GM12878 (cell line): Measurements from ENCODE around the gene HSPB6.

ENCODE experiments used
- ESRRA ChIP-seq: IDR thresholded peaks from 2 replicates; pipeline ENCODE4 v1.6.1; 2012; ENCODE audit warnings: mild to moderate bottlenecking, low read length, improper control_type of control experiment
- EZH2 ChIP-seq: IDR thresholded peaks from 2 replicates; pipeline ENCODE4 v1.6.1; 2012; ENCODE audit warnings: low read depth, mild to moderate bottlenecking, control low read depth, inconsistent platforms, low read length, borderline replicate concordance; ENCODE audit not compliant: control insufficient read depth
- FOXM1 ChIP-seq: IDR thresholded peaks from 2 replicates; pipeline ENCODE4 v1.6.1; 2012; ENCODE audit warnings: low read depth, mild to moderate bottlenecking, inconsistent platforms, low read length, moderate library complexity
- JUND ChIP-seq: IDR thresholded peaks from 2 replicates; pipeline ENCODE4 v1.6.1; 2012; ENCODE audit warnings: low read depth, mild to moderate bottlenecking, low read length, improper control_type of control experiment, moderate library complexity
- RAD21 ChIP-seq: IDR thresholded peaks from 2 replicates; pipeline ENCODE4 v1.6.1; 2011; ENCODE audit warnings: mild to moderate bottlenecking, low read depth, low read length, moderate library complexity; ENCODE audit not compliant: insufficient read depth
- TAF1 ChIP-seq: IDR thresholded peaks from 2 replicates; pipeline ENCODE4 v1.6.1; 2011; ENCODE audit warnings: mild to moderate bottlenecking, low read depth, low read length, borderline replicate concordance
- TF ChIP-seq, protein P1 (sequence below): fragments of 450-650 bp; formaldehyde crosslinking; IDR thresholded peaks from 2 replicates; pipeline ENCODE4 v1.4.0; 2020; ENCODE audit warnings: mild to moderate bottlenecking, moderate library complexity
- TF ChIP-seq, protein P2 (sequence below): IDR thresholded peaks from 2 replicates; pipeline ENCODE4 v1.6.1; 2011; ENCODE audit warnings: low read depth, low read length, improper control_type of control experiment, borderline replicate concordance

DNA sequence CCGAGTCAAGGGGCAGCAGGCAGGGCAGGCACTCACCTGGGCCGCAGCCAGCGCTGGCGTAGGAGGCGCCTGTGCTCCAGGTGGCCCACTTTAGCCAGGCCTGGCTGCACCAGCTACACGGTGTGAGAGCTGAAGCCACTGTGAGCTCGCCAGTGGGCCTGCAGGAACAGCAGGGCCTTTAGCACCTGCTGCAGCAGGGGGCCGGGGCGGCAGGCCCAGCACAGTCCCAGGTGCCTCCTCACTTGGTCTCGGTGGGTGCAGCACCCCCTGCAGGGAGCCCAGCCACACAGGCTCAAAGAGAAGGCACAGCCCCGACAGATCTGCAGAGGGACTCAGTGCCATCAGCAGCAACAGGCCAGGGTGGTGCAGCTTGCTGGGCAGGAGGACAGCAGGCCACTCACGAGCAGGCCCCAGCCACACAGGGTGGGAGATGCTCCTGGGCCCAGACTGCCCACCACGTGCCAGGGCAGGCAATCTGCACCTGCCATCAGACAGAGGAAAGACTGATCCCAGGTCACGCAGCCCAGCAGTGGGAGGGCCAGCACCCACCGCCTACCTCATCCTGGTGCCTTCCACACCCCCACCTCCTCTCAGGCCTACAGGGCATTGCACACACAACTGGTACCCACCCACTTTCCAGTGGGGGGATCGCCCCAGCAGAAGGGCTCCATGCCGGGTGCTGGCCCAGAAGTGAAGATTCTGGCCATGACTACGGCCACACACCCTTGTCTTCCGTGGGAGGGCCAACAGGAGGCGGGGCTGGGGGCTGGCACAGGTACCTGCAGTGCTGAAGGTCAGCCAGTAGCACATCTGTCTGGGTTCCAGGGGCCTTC, 34.4 kb upstream of the HSPB6 start:
- TF ChIP-seq TAF1 (no peak), JUND (no peak), EZH2 (no peak), RAD21 (peak; percentile 26; the same call in 1 of the 2 replicates), FOXM1 (no peak), ESRRA (no peak)
- TF ChIP-seq, protein P1, sequence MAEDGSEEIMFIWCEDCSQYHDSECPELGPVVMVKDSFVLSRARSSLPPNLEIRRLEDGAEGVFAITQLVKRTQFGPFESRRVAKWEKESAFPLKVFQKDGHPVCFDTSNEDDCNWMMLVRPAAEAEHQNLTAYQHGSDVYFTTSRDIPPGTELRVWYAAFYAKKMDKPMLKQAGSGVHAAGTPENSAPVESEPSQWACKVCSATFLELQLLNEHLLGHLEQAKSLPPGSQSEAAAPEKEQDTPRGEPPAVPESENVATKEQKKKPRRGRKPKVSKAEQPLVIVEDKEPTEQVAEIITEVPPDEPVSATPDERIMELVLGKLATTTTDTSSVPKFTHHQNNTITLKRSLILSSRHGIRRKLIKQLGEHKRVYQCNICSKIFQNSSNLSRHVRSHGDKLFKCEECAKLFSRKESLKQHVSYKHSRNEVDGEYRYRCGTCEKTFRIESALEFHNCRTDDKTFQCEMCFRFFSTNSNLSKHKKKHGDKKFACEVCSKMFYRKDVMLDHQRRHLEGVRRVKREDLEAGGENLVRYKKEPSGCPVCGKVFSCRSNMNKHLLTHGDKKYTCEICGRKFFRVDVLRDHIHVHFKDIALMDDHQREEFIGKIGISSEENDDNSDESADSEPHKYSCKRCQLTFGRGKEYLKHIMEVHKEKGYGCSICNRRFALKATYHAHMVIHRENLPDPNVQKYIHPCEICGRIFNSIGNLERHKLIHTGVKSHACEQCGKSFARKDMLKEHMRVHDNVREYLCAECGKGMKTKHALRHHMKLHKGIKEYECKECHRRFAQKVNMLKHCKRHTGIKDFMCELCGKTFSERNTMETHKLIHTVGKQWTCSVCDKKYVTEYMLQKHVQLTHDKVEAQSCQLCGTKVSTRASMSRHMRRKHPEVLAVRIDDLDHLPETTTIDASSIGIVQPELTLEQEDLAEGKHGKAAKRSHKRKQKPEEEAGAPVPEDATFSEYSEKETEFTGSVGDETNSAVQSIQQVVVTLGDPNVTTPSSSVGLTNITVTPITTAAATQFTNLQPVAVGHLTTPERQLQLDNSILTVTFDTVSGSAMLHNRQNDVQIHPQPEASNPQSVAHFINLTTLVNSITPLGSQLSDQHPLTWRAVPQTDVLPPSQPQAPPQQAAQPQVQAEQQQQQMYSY (CRISPR knock-in tag), result no peak
- TF ChIP-seq, protein P2, sequence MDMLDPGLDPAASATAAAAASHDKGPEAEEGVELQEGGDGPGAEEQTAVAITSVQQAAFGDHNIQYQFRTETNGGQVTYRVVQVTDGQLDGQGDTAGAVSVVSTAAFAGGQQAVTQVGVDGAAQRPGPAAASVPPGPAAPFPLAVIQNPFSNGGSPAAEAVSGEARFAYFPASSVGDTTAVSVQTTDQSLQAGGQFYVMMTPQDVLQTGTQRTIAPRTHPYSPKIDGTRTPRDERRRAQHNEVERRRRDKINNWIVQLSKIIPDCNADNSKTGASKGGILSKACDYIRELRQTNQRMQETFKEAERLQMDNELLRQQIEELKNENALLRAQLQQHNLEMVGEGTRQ, result no peak
